Heart right ventricle (tissue), 16 donors: ENCODE results near the gene GGTLC1. TPM values are rescaled to one million over a fixed set of nuclear protein-coding genes. Genes with fewer than 3 reads are reported as not detected.
A peak's percentile ranks its signal among the peaks of the same experiment; 100 is the strongest.

Source experiments
- ATAC-seq, 8 donors: fragments of 200-7000 bp; cut with Tn5 transposase; one replicate each; pipeline ENCODE4 v1.9.1; 2020; ENCODE audit warnings: mild to moderate bottlenecking in 8 of 8, moderate library complexity in 8 of 8, moderate number of reproducible peaks in 1 of 8
- DNase-seq, 2 donors: peaks; one replicate each; pipeline ENCODE4 v3.0.0-alpha.2; 2020
- H3K27ac ChIP-seq, 10 donors: fragments of 200-600 bp; sonication (generic) in 2 of 10; one replicate each; pipeline versions ENCODE4 v1.5.0 to v1.8.0; 2020 to 2022; ENCODE audit warnings: mild to moderate bottlenecking in 3 of 10
- H3K27me3 ChIP-seq, 7 donors: fragments of 200-600 bp; one replicate each; pipeline ENCODE4 v1.8.0; 2021 to 2022; ENCODE audit warnings: mild to moderate bottlenecking in 2 of 7
- H3K36me3 ChIP-seq, 9 donors: fragments of 200-600 bp; sonication (generic) in 1 of 9; one replicate each; pipeline versions ENCODE4 v1.5.0 to v1.8.0; 2020 to 2022; ENCODE audit warnings: mild to moderate bottlenecking in 2 of 9
- H3K4me1 ChIP-seq, 9 donors: fragments of 200-600 bp; sonication (generic) in 1 of 9; one replicate each; pipeline versions ENCODE4 v1.5.0 to v1.8.0; 2020 to 2022; ENCODE audit warnings: mild to moderate bottlenecking in 4 of 9
- H3K4me3 ChIP-seq, 10 donors: fragments of 200-600 bp; sonication (generic) in 2 of 10; one replicate each; pipeline versions ENCODE4 v1.5.0 to v1.8.0; 2020 to 2022; ENCODE audit warnings: mild to moderate bottlenecking in 7 of 10, moderate library complexity in 2 of 10
- H3K9me3 ChIP-seq, 11 donors: fragments of 200-600 bp in 10 of 11; sonication (generic) in 2 of 11; one replicate each; pipeline versions ENCODE4 v1.5.0 to v1.8.0; 2013 to 2022; ENCODE audit warnings: mild to moderate bottlenecking in 2 of 11, control low read depth in 1 of 11, moderate library complexity in 1 of 11
- CTCF ChIP-seq, 9 donors: fragments of 200-600 bp; sonication (generic) in 2 of 9; IDR thresholded peaks; one replicate each; pipeline versions ENCODE4 v1.5.0 to v1.8.0; 2021 to 2022; ENCODE audit warnings: antibody characterized with exemption in 9 of 9, mild to moderate bottlenecking in 5 of 9, moderate library complexity in 1 of 9
- whole genome bisulfite sequencing, 2 donors: extraction: QIAGEN DNeasy Blood & Tissue Kit; methylation state at CpG; one replicate each; pipeline ENCODE4 v1.1.7; 2013; ENCODE audit warnings: inconsistent platforms in 1 of 2; 5-methylcytosine and 5-hydroxymethylcytosine counted together
- intact Hi-C, 10 donors: fragments of 100-400 bp; cut with DNase I; formaldehyde crosslinking; loops; one replicate each; pipeline versions ENCODE4 v1.11.1 to v1.14.2; 2022
- polyA plus RNA-seq, 2 donors: library from polyadenylated mRNA; stranded (reverse); fragments of 200-250 nt; gene quantifications; one replicate each; pipeline ENCODE4 v1.2.3, GENCODE V29; 2013
- total RNA-seq, 10 donors: library from RNA; stranded (reverse); fragmentation: NEBNext Ultra II Directional in 3 of 10; extraction: Animal tissue kit (Norgen Biotek cat#: 25700) in 3 of 10; gene quantifications; one replicate each; pipeline versions ENCODE4 v1.2.1 to v1.2.4, GENCODE V29; 2021 to 2023
- donor health status: Arrhythmogenic right ventricular cardiomyopathy.
- donor health status: ischemic (EF 13 %, LVEDD 7.1; RV severe dilation, severe dysfunction).
- donor health status: healthy with polysubstance abuse.
- donor health status: DM: no; HTN: yes; CAD: no.
- donor health status: DM: no; HTN: no; CAD: no.
- donor health status: ischemic (EF 25% LVEDD 6.9; RV normal size, moderate dysfunction).
- donor health status: ischemic (EF 25% LVEDD 5.7; RV mildly dilated, moderate dysfunction).
- donor health status: healthy.
- donor health status: DM: yes; HTN: yes; CAD: no.
- donor health status: Ischemic cardiomyopathy.
- donor health status: ischemic (EF 35%, LVEDD 5.7; RV mildly dilated, moderate dysfunction).
- donor health status: nonischemic (EF 11% LVEDD 7.7; RV severe dilation, severe dysfunction).
- donor health status: DM: yes; HTN: yes; CAD: no.
- donor health status: PGD.
- donor health status: ischemic (EF 29% LVEDD 5.4; RV normal size, mild dysfunction).
- donor health status: nonischemic (EF 23%, LVEDD 6.1; RV moderate dilation, normal function).

The GGTLC1 gene
- total and polyA plus RNA-seq, 12 donors, result not detected

- intact Hi-C loops, result loop anchor here in 1 of 10 donors (10.0 kb wide), 1 partner anchor 97 kb away; no protein-coding TSS in a partner anchor
- WGBS, 2 donors, result 65 to 70% methylated on average over 3 of the region's 3 CpGs
- no peak for TF ChIP-seq CTCF (IDR thresholded peaks at IDR 0.05)
Observed at GRCh38 chr20:24007758-24008157, 19.2 kb upstream of the GGTLC1 start.

GRCh38 chr20:24007073-24007595 is 18.6 kb upstream of the GGTLC1 start:
- intact Hi-C loops, result loop anchor here in 1 of 10 donors (10.0 kb wide), 1 partner anchor 98 kb away; no protein-coding TSS in a partner anchor

More at GRCh38 chr20:24007758-24008157, 19.2 kb upstream of the GGTLC1 start:
- Histone ChIP-seq H3K27me3 (peaks cover 0 to 16% (median 0%) of the 10 kb centered on the region in 7 donors), H3K4me3 (no peak overlapping the region), H3K36me3 (no peaks in the 10 kb centered on the region), H3K27ac (no peak overlapping the region), H3K9me3 (no peaks in the 10 kb centered on the region), H3K4me1 (no peaks in the 10 kb centered on the region)
- DNase-seq, result no peak
- ATAC-seq, result no peak

GRCh38 chr20:24006626-24007025 is 18.0 kb upstream of the GGTLC1 start:
- Histone ChIP-seq H3K4me3 (no peak overlapping the region), H3K27ac (no peak overlapping the region), H3K4me1 (no peaks in the 10 kb centered on the region), H3K36me3 (no peaks in the 10 kb centered on the region), H3K27me3 (peaks cover 0 to 24% (median 6%) of the 10 kb centered on the region in 7 donors), H3K9me3 (no peaks in the 10 kb centered on the region)
- no peak for TF ChIP-seq CTCF (IDR thresholded peaks at IDR 0.05)
- ATAC-seq (no peak), DNase-seq (no peak)
- intact Hi-C loops, result loop anchor here in 1 of 10 donors (10.0 kb wide), 1 partner anchor 98 kb away; no protein-coding TSS in a partner anchor
- WGBS, 2 donors, result 87 to 88% methylated on average over 7 of the region's 7 CpGs

More at GRCh38 chr20:24007073-24007595, 18.6 kb upstream of the GGTLC1 start:
- peak in 3 of 8 donors; percentile 28 to 46 (median 41) for ATAC-seq
- no peaks in the 10 kb centered on the region for H3K4me1 ChIP-seq
- no peak overlapping the region for H3K4me3 ChIP-seq
- DNase-seq, result no peak
- H3K9me3 ChIP-seq, result no peaks in the 10 kb centered on the region
- no peaks in the 10 kb centered on the region for H3K36me3 ChIP-seq
- peaks cover 0 to 19% (median 3%) of the 10 kb centered on the region in 7 donors for H3K27me3 ChIP-seq
- 22 to 40% methylated on average over 8 of the region's 8 CpGs for WGBS, 2 donors
- no peak for TF ChIP-seq CTCF (IDR thresholded peaks at IDR 0.05)
- no peak overlapping the region for H3K27ac ChIP-seq

GRCh38 chr20:24004471-24004870 is 15.9 kb upstream of the GGTLC1 start:
- Histone ChIP-seq H3K27ac (no peak overlapping the region), H3K9me3 (no peaks in the 10 kb centered on the region), H3K27me3 (peaks cover 3 to 43% (median 10%) of the 10 kb centered on the region in 7 donors), H3K36me3 (no peaks in the 10 kb centered on the region), H3K4me1 (no peaks in the 10 kb centered on the region), H3K4me3 (no peak overlapping the region)
- TF ChIP-seq CTCF (IDR thresholded peaks at IDR 0.05), result no peak
- DNase-seq (no peak), ATAC-seq (no peak)
- intact Hi-C loops, result loop anchor here in 2 of 10 donors (5.0 to 10.0 kb wide), 2 partner anchors 93 to 100 kb away; no protein-coding TSS in a partner anchor
- WGBS, 2 donors, result 49 to 51% methylated on average over 9 of the region's 9 CpGs
